Measurements from ENCODE around the gene ZSWIM8. TPM values are rescaled to one million over a fixed set of nuclear protein-coding genes. Genes with fewer than 3 reads are reported as not detected.

Gene ZSWIM8
- total and polyA plus RNA-seq, 2 donors (not counting 1 experiment from before 2014, with no cell fraction given) = 110 to 147 TPM

GRCh38 chr10:73769396-73769795 is 16.0 kb upstream of the ZSWIM8 start:
- Histone ChIP-seq H3K4me2 (replicated peaks; ENCODE audit: low read depth, low read length, poor library complexity, severe bottlenecking) (peak overlapping the region; percentile 15), H3K4me1 (ENCODE audit: control insufficient read depth in 2 of 2, insufficient read depth in 2 of 2, low read length in 2 of 2) (peaks cover 20 to 36% of the 10 kb centered on the region in 2 donors), H3K9ac (ENCODE audit: low read length) (no peak overlapping the region), H3K27ac (ENCODE audit: low read length in 2 of 2) (peak overlapping the region in 1 of 2 donors; percentile 40), H3K79me2 (ENCODE audit: control insufficient read depth, insufficient read depth, low read length) (peaks cover 20% of the 10 kb centered on the region), H3K27me3 (replicated peaks in 1 of 4; ENCODE audit: control extremely low read depth in 1 of 4, control insufficient read depth in 3 of 4, insufficient read depth in 4 of 4, low read length in 3 of 4) (no peaks in the 10 kb centered on the region), H3K9me3 (ENCODE audit: control extremely low read depth in 1 of 3, control insufficient read depth in 2 of 3, insufficient read depth in 1 of 3, low read length in 2 of 3) (no peaks in the 10 kb centered on the region), H3K4me3 (ENCODE audit: control extremely low read depth in 1 of 5, extremely low read depth in 1 of 5, insufficient read depth in 1 of 5, low read depth in 2 of 5, low read length in 4 of 5) (no peak overlapping the region), H2AFZ (ENCODE audit: insufficient read depth, low read depth, low read length, poor library complexity, severe bottlenecking) (no peak overlapping the region), H4K20me1 (ENCODE audit: control insufficient read depth, insufficient read depth, low read length, poor library complexity, severe bottlenecking) (peaks cover 6% of the 10 kb centered on the region), H3K36me3 (replicated peaks in 1 of 2; ENCODE audit: control extremely low read depth in 1 of 2, control insufficient read depth in 1 of 2, extremely low read depth in 1 of 2, insufficient read depth in 2 of 2, low read length in 1 of 2) (peaks cover 6 to 61% of the 10 kb centered on the region in 2 experiments)
- ChIA-PET POLR2A (interaction anchor here (1.4 kb wide), 3 partner anchors 15 to 25 kb away, joined by 4 to 6 read pairs (median 5); partner anchors contain the start of genes SEC24C and ZSWIM8), CTCF (interaction anchor here (1.0 to 2.4 kb wide), 5 partner anchors 8 to 173 kb away, joined by 3 to 10 read pairs (median 4); partner anchors contain the start of genes CHCHD1 and SEC24C)
- Mint-ChIP-seq H3K4me3 (peak overlapping the region; percentile 44), H3K27me3 (no peaks in the 10 kb centered on the region), H3K27ac (peak overlapping the region; percentile 76), H3K4me1 (peaks cover 47% of the 10 kb centered on the region), H3K9me3 (ENCODE audit: insufficient read depth) (no peaks in the 10 kb centered on the region)
- no peak for ATAC-seq (ENCODE audit: low read depth)
- TF ChIP-seq CTCF (IDR thresholded peaks at IDR 0.05) (no peak), EZH2 (IDR thresholded peaks at IDR 0.05; ENCODE audit: borderline replicate concordance, insufficient read depth, low read depth, low read length, poor library complexity, severe bottlenecking) (no peak)
- intact Hi-C loops (cut with micrococcal nuclease) = no loop called here
- 92% methylated on average over 5 of the region's 5 CpGs for WGBS (ENCODE audit: insufficient coverage)
- no peak for DNase-seq

- peaks cover 30 to 47% of the 10 kb centered on the region in 2 donors for H3K4me1 ChIP-seq (ENCODE audit: control insufficient read depth in 2 of 2, insufficient read depth in 2 of 2, low read length in 2 of 2)
- intact Hi-C loops (cut with micrococcal nuclease) = loop anchor here (1.0 to 5.0 kb wide), 8 partner anchors 10 to 226 kb away; partner anchors contain the start of genes NDST2, SEC24C, VCL and ZSWIM8
- peak overlapping the region; percentile 34 to 94 (median 89) for H3K4me3 ChIP-seq (ENCODE audit: control extremely low read depth in 1 of 5, extremely low read depth in 1 of 5, insufficient read depth in 1 of 5, low read depth in 2 of 5, low read length in 4 of 5)
Observed at GRCh38 chr10:73771722-73772280, 13.6 kb upstream of the ZSWIM8 start.

More at GRCh38 chr10:73771722-73772280, 13.6 kb upstream of the ZSWIM8 start:
- H3K79me2 ChIP-seq (ENCODE audit: control insufficient read depth, insufficient read depth, low read length) = peaks cover 35% of the 10 kb centered on the region
- Mint-ChIP-seq H3K9me3 (ENCODE audit: insufficient read depth) (no peaks in the 10 kb centered on the region), H3K27ac (peak overlapping the region; percentile 98), H3K4me3 (peak overlapping the region; percentile 97), H3K27me3 (no peaks in the 10 kb centered on the region), H3K4me1 (peaks cover 61% of the 10 kb centered on the region)
- 19% methylated on average over 16 of the region's 17 CpGs for WGBS (ENCODE audit: insufficient coverage)
- DNase-seq (no peak), ATAC-seq (ENCODE audit: low read depth) (peak; percentile 56)
- peak overlapping the region; percentile 95 for H2AFZ ChIP-seq (ENCODE audit: insufficient read depth, low read depth, low read length, poor library complexity, severe bottlenecking)
- CTCF ChIA-PET = interaction anchor here (0.8 to 3.3 kb wide), 10 partner anchors 9 to 169 kb away, joined by 3 to 35 read pairs (median 4); partner anchors contain the start of genes CHCHD1 and ZSWIM8
- H3K36me3 ChIP-seq (replicated peaks in 1 of 2; ENCODE audit: control extremely low read depth in 1 of 2, control insufficient read depth in 1 of 2, extremely low read depth in 1 of 2, insufficient read depth in 2 of 2, low read length in 1 of 2) = peaks cover 2 to 49% of the 10 kb centered on the region in 2 experiments
- no peaks in the 10 kb centered on the region for H3K27me3 ChIP-seq (replicated peaks in 1 of 4; ENCODE audit: control extremely low read depth in 1 of 4, control insufficient read depth in 3 of 4, insufficient read depth in 4 of 4, low read length in 3 of 4)
- no peaks in the 10 kb centered on the region for H3K9me3 ChIP-seq (ENCODE audit: control extremely low read depth in 1 of 3, control insufficient read depth in 2 of 3, insufficient read depth in 1 of 3, low read length in 2 of 3)
- peak overlapping the region; percentile 84 for H3K4me2 ChIP-seq (replicated peaks; ENCODE audit: low read depth, low read length, poor library complexity, severe bottlenecking)
- POLR2A ChIA-PET = interaction anchor here (0.5 to 2.7 kb wide), 8 partner anchors 10 to 1238 kb away, joined by 3 to 24 read pairs (median 6); partner anchors contain the start of genes CHCHD1, SEC24C and ZSWIM8
- peak overlapping the region; percentile 90 for H3K9ac ChIP-seq (ENCODE audit: low read length)
- no peaks in the 10 kb centered on the region for H4K20me1 ChIP-seq (ENCODE audit: control insufficient read depth, insufficient read depth, low read length, poor library complexity, severe bottlenecking)
- H3K27ac ChIP-seq (ENCODE audit: low read length in 2 of 2) = peak overlapping the region; percentile 85 to 93
- TF ChIP-seq EZH2 (IDR thresholded peaks at IDR 0.05; ENCODE audit: borderline replicate concordance, insufficient read depth, low read depth, low read length, poor library complexity, severe bottlenecking) (no peak), CTCF (IDR thresholded peaks at IDR 0.05) (no peak)

Measured in B cell (primary cell).